Measurements from ENCODE around the gene LPCAT2. TPM values are rescaled to one million over a fixed set of nuclear protein-coding genes. Genes with fewer than 3 reads are reported as not detected.

Gene LPCAT2
- total RNA-seq, 1 donor, result 33.1 TPM

- DNase-seq (ENCODE audit: low read depth in 2 of 3, low spot score in 2 of 3), result no peak
Observed at GRCh38 chr16:55501549-55502322, 7.1 kb upstream of the LPCAT2 start.

DNA sequence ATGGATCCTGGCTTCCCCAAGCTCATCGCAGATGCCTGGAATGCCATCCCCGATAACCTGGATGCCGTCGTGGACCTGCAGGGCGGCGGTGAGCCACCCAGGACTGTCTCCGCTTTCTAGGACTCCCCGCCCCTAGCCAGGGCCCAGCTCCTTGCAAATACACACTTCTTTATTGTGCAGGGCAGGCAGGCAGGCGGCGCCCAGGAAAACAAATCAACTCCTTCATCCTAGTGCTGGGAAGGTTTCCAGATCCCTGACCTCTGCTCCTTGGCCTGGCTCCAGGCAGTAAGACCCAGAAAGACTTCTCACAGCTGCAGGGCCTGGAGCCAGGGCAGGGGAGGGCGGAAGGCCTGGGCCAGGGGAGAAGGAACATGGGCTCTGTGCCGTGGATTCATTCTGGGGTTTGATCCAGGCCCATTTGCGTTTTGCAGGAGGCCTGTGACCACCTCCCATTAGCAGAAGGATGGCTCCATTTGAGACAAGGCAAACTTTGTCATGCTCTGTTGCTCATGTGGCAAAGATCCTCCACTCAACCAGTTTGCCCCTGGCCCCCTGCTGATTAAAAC, 6.0 kb upstream of the LPCAT2 start:
- DNase-seq (ENCODE audit: low read depth in 2 of 3, low spot score in 2 of 3), result no peak

DNA sequence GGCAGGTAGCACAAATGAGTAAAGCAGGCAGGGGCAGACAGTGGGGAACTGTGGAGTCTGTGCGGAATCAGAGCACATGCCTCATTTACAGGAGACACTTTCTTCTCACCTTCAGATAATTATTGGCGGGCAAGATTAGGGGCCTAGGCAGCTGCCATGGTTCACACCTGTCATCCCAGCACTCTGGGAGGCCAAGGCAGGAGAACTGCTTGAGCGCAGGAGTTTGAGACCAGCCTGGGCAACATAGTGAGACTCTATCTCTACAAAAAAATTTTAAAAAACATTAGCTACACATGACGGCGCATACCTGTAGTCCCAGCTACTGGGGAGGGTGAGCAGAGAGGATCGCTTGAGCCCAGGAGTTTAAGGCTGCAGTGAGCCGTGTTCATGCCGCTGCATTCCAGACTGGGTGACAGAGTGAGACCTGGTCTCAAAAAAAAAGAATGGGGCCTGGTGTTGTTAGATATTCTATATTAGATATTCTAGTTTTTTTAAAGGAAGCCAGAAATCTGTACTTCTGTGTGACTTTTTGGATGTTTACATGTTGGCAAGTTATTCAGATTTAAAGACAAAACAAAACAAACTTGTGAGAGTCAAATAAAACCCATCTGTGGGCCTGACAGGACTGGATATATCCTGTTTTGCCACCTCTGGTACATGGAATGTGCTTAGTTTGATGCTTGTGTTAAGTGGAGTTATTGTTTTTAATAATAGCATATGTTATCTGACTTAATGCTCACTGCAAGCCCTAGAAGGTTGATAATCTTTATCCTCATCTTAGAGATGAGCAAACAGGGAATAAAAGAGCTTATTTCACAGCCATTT, 4.9 kb upstream of the LPCAT2 start:
- no peak for DNase-seq (ENCODE audit: low read depth in 2 of 3, low spot score in 2 of 3)

GRCh38 chr16:55505333-55506015, 3.4 kb upstream of the LPCAT2 start:
- DNase-seq (ENCODE audit: low read depth in 2 of 3, low spot score in 2 of 3), result no peak

DNA sequence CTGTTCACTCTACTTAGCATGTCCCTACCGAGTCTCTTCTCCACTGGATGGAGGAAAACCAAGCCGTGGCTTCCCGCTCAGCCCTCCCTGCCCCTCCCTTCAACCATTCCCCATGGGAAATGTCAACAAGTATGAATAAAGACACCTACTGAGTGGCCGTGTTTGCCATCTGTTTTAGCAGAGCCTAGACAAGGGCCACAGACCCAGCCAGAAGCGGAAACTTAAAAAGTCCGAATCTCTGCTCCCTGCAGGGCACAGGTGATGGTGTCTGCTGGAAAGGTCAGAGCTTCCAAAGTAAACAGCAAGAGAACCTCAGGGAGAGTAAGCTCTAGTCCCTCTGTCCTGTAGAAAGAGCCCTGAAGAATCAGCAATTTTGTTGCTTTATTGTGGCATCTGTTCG, 2.8 kb upstream of the LPCAT2 start:
- DNase-seq (ENCODE audit: low read depth in 2 of 3, low spot score in 2 of 3), result no peak

- no peak for DNase-seq (ENCODE audit: low read depth in 2 of 3, low spot score in 2 of 3)
Observed at GRCh38 chr16:55506708-55507107, 2.2 kb upstream of the LPCAT2 start.

DNA sequence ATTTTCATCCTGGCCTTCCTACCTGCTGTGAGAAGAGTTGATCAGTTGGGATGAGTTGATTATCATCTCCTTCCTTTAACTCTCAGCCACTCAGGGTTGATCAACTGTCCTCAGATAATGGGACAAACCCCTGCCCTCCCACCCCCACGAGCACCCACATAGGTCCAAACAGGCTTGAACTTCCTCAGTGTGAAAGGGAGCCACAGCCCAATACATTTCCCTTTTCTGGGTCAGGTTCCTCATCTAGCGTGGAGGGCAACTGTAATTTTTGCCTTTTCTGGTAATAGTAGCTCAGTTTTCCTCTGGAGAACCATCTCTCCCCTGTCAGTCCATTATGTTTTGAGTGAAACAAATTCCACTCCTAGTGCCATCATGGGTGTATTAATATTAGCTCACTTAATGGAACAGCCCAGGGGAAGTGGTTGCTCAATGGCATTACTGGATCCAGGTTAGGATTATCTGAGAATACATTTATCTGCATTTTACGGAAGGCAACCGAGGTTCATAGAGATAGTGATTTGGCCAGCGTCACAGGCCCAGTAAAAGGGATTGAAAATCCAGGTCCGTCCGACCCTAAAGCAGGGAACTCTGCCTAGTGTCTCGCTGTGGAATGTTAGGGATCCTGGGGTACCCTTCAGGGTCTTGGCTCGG, 476 bp upstream of the LPCAT2 start:
- DNase-seq (ENCODE audit: low read depth in 2 of 3, low spot score in 2 of 3), result no peak

DNA sequence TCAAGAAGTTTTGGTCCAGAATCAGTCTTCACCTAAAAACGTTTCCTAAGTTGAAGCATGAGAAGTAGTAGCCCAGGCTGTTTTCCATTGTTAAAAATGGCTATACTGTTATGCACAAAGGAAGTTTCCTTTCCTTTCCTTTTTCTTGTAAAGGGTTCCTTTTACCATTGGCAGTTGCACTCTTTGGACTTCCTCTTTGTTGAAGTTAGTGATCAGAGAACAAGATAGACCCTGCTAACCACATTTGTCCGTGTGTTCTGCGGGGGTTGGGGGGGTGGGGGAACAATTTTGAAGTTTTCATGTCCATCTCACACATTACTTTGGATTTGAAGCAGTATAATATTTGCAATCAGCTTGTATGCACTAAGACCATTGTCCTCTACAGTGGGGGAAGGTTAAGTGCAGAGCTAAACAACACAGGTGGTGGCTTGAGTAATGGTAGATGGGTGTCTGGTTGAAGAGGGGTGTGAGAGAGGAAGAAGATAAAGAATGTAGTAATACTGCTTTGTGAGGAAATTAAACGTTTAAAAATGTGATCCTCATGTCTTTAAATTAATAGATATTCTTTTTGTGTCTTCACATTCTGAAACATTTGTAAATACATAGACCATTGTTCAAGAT, 1.4 kb downstream of the LPCAT2 start:
- DNase-seq (ENCODE audit: low read depth in 2 of 3, low spot score in 2 of 3), result peak in 1 of 3 donors; percentile 82

DNA sequence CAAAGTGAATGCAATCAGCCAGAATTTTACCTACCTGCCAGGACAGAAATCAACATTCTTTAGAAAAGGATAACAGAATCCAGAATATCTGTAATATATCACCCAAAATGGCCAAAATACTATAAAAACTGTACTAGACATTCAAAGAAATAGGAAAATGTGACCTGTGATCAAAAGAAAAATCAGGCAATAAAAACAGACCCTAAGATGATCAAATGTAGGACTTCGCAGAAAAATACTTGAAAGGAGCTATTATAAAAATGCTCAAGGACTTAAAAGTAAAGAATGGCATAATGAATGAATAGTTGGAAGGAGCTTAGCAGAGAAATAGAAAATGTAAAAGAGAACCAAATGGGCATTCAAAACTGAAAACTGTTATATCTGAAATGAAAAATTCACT, 4.1 kb downstream of the LPCAT2 start:
- DNase-seq (ENCODE audit: low read depth in 2 of 3, low spot score in 2 of 3), result peak in 1 of 3 donors; percentile 32

DNA sequence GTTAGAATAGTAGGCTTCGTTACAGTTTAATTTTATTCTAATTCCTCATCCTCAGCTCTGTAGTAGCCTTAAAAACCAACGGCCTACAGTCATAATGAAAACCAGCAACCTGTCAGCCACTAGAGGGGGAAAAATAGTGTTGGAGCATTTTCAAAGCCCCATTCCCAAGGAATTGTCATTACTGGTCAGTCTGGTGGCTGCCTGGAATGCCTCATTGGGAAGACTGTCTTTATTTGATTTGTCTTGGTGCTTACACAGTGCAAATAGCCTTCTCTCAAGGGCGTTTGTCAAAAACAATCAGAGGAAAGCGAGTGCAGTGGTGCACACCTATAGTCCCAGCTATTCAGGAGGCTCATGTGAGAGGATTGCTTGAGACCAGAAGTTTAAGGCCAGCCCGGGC, 4.7 kb downstream of the LPCAT2 start:
- no peak for DNase-seq (ENCODE audit: low read depth in 2 of 3, low spot score in 2 of 3)

DNA sequence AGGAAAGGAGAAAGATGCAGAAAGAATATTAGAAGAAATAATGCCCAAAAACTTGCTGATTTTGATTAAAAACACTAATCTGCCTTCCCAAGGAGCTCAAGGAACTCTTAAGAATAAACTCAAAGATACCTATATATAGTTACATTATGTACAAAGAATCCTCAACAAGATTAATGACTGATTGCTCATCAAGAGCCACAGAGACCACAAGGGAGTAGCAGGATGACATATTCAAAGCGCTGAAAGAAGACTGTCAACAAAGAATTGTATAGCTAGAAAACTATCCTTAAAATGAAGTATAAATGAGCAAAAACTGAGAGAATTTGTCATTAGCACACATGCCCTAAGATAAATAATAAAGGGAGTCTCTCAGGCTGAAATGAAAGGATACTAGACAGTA, 6.2 kb downstream of the LPCAT2 start:
- no peak for DNase-seq (ENCODE audit: low read depth in 2 of 3, low spot score in 2 of 3)

DNA sequence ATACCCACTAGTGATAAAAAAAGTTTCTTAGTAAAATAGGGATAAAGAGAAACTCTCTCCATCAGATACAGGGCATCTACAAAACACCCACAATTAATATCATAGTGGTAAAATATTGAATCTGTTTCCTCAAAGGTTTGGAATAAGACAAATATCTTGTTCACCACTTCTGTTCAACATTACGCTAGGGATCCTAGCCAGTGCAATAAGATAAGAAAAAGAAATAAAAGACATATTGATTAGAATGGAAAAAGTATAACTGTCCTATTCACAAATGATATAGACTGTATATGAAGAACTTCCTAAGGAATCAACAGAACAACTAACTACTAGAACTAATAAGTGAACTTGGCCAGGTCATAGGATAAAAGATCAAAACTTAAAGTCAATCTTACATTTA, 12.9 kb downstream of the LPCAT2 start:
- no peak for DNase-seq (ENCODE audit: low read depth in 2 of 3, low spot score in 2 of 3)

- no peak for DNase-seq (ENCODE audit: low read depth in 2 of 3, low spot score in 2 of 3)
Observed at GRCh38 chr16:55526441-55526840, 17.6 kb downstream of the LPCAT2 start.

DNA sequence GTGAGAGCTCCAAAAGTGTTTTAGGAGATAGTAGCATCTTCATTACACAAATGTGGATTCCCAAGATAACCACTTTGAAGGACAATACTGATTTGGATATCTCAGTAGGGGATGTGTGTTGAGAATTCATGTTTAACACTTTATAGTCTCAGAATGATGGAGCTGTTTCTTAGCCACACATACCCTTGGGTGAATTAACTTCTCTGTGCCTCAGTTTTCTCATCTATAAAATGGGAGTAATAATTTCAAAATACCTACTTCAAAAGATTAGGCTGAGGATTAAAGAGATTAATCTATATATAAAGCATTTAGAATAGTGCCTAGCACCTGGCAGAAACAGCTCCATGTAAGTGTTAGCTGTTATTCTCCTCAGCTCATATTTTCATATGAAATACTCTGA, 19.0 kb downstream of the LPCAT2 start:
- DNase-seq (ENCODE audit: low read depth in 2 of 3, low spot score in 2 of 3), result no peak

DNA sequence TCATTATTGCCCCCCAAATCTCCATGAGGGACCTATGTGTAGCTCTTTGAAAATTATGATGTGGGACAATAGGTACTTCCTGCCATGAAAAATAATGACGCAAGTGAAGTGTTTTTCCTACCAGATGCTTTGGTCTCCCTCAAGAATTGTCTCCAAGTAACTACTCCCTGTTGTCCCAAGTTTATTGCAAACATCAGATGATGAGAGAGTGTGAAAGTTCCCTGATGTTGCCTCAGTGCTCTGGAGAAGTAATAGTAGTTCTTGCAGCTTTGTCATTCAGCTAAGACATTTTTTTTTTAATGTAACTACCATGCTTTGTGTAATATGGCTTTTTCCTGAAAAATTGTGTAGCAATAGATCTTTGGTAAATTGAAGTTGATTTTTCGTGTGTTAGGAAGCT, 20.1 kb downstream of the LPCAT2 start:
- no peak for DNase-seq (ENCODE audit: low read depth in 2 of 3, low spot score in 2 of 3)

- DNase-seq (ENCODE audit: low read depth in 2 of 3, low spot score in 2 of 3), result no peak
Observed at GRCh38 chr16:55530316-55530856, 21.5 kb downstream of the LPCAT2 start.

DNA sequence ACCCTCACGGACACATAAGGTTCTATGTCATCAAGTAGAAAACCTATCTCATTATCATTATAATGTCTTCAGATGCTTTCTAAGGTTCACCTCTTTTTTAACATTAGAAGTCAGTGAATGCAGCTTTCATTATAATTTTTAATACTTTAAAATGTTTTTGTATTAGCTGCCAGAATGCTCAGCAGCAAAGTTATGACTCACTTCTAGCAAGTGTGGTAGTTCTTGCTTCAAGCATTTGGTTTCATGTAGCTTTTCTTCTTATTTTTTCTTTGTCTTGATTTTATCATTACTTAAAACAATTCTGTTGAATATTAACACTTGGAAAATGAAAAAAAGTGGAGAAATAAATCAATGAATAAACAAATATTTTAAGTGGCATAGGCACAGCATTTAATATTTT, 23.4 kb downstream of the LPCAT2 start:
- no peak for DNase-seq (ENCODE audit: low read depth in 2 of 3, low spot score in 2 of 3)

- no peak for DNase-seq (ENCODE audit: low read depth in 2 of 3, low spot score in 2 of 3)
Observed at GRCh38 chr16:55534756-55535155, 25.9 kb downstream of the LPCAT2 start.

GRCh38 chr16:55539049-55539448, 30.2 kb downstream of the LPCAT2 start:
- peak in 2 of 3 donors; percentile 26 to 62 for DNase-seq (ENCODE audit: low read depth in 2 of 3, low spot score in 2 of 3)

- no peak for DNase-seq (ENCODE audit: low read depth in 2 of 3, low spot score in 2 of 3)
Observed at GRCh38 chr16:55539488-55539887, 30.6 kb downstream of the LPCAT2 start.

Measured in hematopoietic multipotent progenitor cell (in vitro differentiated cells).